Tongue (tissue), 2 donors: Measurements from ENCODE around the gene SLC7A8. TPM values are rescaled to one million over a fixed set of nuclear protein-coding genes. Genes with fewer than 3 reads are reported as not detected.

ENCODE experiments used
- DNase-seq: peaks from one replicate; pipeline ENCODE4 v3.0.0-alpha.2; 2015
- total RNA-seq: library from RNA; depleted of rRNA; stranded (reverse); fragments of >200 nt; gene quantifications from one replicate; pipeline ENCODE4 v1.2.3, GENCODE V29; 2014

SLC7A8 gene
- total RNA-seq, 1 donor from 2014 or later = 5.6 TPM

- DNase-seq = peak; percentile 35
These were observed 895 bp downstream of the SLC7A8 start for GRCh38 chr14:23182372-23183157.

GRCh38 chr14:23181946-23182345, 1.5 kb downstream of the SLC7A8 start:
- DNase-seq = no peak

- no peak for DNase-seq
These were observed 2.0 kb downstream of the SLC7A8 start for GRCh38 chr14:23181453-23181852.

- no peak for DNase-seq
These were observed 6.3 kb downstream of the SLC7A8 start for GRCh38 chr14:23177181-23177580.

GRCh38 chr14:23175823-23176222, 7.6 kb downstream of the SLC7A8 start:
- DNase-seq = no peak

- DNase-seq = no peak
These were observed 8.9 kb downstream of the SLC7A8 start for GRCh38 chr14:23174296-23175184.

- no peak for DNase-seq
These were observed 9.7 kb downstream of the SLC7A8 start for GRCh38 chr14:23173796-23174195.

- no peak for DNase-seq
These were observed 10.4 kb downstream of the SLC7A8 start for GRCh38 chr14:23173031-23173430.

- no peak for DNase-seq
These were observed 10.9 kb downstream of the SLC7A8 start for GRCh38 chr14:23172574-23172973.

GRCh38 chr14:23172096-23172495, 11.4 kb downstream of the SLC7A8 start:
- no peak for DNase-seq

GRCh38 chr14:23171222-23171975, 12.1 kb downstream of the SLC7A8 start:
- no peak for DNase-seq

GRCh38 chr14:23169622-23170021, 13.8 kb downstream of the SLC7A8 start:
- no peak for DNase-seq

- DNase-seq = peak; percentile 86
These were observed 15.2 kb downstream of the SLC7A8 start for GRCh38 chr14:23168246-23168645.

GRCh38 chr14:23167116-23167847, 16.2 kb downstream of the SLC7A8 start:
- no peak for DNase-seq

- no peak for DNase-seq
These were observed 18.5 kb downstream of the SLC7A8 start for GRCh38 chr14:23164949-23165348.

GRCh38 chr14:23164250-23164649, 19.2 kb downstream of the SLC7A8 start:
- no peak for DNase-seq

GRCh38 chr14:23163830-23164229, 19.6 kb downstream of the SLC7A8 start:
- DNase-seq = no peak

GRCh38 chr14:23162800-23163199, 20.7 kb downstream of the SLC7A8 start:
- no peak for DNase-seq

GRCh38 chr14:23162005-23162404, 21.5 kb downstream of the SLC7A8 start:
- DNase-seq = no peak

- DNase-seq = peak; percentile 60
These were observed 22.4 kb downstream of the SLC7A8 start for GRCh38 chr14:23160924-23161522.

GRCh38 chr14:23159532-23159931, 23.9 kb downstream of the SLC7A8 start:
- no peak for DNase-seq
